ENCODE measurements around the gene VWA1. TPM values are rescaled to one million over a fixed set of nuclear protein-coding genes. Genes with fewer than 3 reads are reported as not detected.
"Not testable (repeated sequence)": the region's sequence is repeated elsewhere in the genome, so short reads cannot be mapped to it uniquely, and the experiment has no call there.

VWA1 gene
- total RNA-seq, 1 donor from 2014 or later = 8.9 TPM

DNA sequence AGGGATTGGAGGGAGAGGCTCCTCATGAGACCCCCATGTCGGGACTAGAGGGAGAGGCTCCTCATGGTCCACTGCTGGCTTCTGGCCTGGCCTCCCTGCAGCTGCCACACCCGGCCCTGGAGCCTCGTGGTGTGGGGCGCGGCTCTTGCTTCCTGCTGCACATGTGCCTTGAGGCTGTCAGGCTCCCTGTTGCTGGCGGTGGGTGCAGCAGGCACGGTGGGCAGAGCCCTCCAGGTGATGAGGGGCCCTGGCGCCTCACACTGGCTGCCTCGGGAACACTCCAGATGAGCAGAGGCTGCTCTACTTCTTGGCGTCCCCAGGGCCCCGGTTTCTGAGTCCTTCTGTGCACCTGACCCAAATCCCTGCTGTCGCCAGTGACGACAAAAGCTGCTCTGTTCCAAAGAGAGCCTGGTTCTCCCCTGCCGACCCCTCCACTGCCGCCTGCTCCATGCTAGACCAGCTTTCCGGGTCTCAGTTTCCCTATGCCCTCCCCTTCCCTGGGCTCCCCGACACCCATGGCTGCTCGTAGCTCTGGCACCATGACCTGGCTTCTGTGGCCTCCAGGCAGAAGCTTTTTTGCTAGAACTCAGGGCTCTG is 26.3 kb downstream of the VWA1 start:
- H3K27ac Mint-ChIP-seq (ENCODE audit: unreplicated experiment) = no peak overlapping the region

DNA sequence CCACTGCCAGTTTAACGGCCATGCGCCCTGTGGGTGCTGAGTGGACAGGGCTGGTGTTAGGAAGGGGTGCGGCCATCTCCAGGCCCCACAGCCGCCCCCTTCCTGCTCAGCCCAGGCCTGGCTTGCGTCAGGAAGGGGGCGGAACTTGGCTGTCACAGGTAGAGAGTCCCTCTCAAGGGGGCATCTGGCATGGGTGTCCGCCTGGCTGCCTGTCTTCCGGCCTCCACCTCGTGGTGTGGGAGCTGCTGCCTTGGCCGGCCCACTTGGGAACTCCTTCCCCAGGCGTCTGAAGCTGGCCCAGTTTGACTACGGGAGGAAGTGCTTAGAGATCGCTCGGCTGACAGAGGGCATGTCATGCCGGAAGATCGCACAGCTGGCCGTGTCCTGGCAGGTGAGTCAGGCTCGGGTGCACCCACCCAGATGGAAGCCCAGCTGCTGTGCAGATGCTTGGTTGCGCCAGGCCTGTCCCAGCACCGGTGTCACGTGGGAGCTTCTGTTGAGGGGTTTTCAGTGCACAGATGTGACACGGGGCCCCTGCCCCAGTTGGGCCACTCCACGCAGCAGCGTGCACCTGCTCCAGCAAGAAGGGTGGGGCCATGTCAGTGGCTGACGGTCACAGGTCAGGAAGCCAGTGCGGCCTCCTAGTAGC is 27.0 kb downstream of the VWA1 start:
- no peaks in the 10 kb centered on the region for H3K4me1 Mint-ChIP-seq
- H3K36me3 Mint-ChIP-seq (ENCODE audit: low read depth) = no peaks in the 10 kb centered on the region
- H3K27ac Mint-ChIP-seq (ENCODE audit: unreplicated experiment) = no peak overlapping the region
- no peaks in the 10 kb centered on the region for H3K27me3 Mint-ChIP-seq (ENCODE audit: low read depth)
- no peaks in the 10 kb centered on the region for H3K9me3 Mint-ChIP-seq
- TF ChIP-seq, protein P1, sequence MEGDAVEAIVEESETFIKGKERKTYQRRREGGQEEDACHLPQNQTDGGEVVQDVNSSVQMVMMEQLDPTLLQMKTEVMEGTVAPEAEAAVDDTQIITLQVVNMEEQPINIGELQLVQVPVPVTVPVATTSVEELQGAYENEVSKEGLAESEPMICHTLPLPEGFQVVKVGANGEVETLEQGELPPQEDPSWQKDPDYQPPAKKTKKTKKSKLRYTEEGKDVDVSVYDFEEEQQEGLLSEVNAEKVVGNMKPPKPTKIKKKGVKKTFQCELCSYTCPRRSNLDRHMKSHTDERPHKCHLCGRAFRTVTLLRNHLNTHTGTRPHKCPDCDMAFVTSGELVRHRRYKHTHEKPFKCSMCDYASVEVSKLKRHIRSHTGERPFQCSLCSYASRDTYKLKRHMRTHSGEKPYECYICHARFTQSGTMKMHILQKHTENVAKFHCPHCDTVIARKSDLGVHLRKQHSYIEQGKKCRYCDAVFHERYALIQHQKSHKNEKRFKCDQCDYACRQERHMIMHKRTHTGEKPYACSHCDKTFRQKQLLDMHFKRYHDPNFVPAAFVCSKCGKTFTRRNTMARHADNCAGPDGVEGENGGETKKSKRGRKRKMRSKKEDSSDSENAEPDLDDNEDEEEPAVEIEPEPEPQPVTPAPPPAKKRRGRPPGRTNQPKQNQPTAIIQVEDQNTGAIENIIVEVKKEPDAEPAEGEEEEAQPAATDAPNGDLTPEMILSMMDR (conservative IDR thresholded peaks at IDR 0.05) = no peak
- H3K4me3 Mint-ChIP-seq = no peak overlapping the region
- no peak for DNase-seq (ENCODE audit: low read depth, low spot score)

More for the DNA sequence above, 26.3 kb downstream of the VWA1 start:
- no peak overlapping the region for H3K4me3 Mint-ChIP-seq
- no peaks in the 10 kb centered on the region for H3K9me3 Mint-ChIP-seq
- H3K4me1 Mint-ChIP-seq = no peaks in the 10 kb centered on the region
- TF ChIP-seq, protein P1 (conservative IDR thresholded peaks at IDR 0.05) = no peak
- no peaks in the 10 kb centered on the region for H3K36me3 Mint-ChIP-seq (ENCODE audit: low read depth)
- DNase-seq (ENCODE audit: low read depth, low spot score) = no peak
- no peaks in the 10 kb centered on the region for H3K27me3 Mint-ChIP-seq (ENCODE audit: low read depth)

DNA sequence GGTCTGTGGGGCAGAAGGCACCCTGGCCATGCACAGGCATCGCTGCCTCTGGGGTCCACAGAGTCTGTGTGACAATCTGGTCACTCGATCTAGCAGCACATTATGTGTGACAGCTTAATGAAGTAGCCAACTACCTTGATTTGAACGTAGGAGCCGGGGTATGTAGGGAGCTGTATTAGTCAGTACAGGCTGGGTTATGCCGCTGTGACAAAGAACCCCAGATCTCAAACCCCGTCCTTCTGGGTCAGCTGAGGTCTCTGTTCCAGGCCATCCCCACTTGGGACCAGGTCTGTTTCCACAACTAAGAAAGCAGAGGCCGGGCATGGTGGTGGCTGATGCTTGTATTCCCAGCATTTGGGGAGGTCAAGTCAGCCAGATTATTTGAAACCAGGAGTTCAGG is 27.8 kb downstream of the VWA1 start:
- Mint-ChIP-seq H3K36me3 (ENCODE audit: low read depth) (no peaks in the 10 kb centered on the region), H3K4me3 (no peak overlapping the region), H3K27me3 (ENCODE audit: low read depth) (no peaks in the 10 kb centered on the region), H3K4me1 (no peaks in the 10 kb centered on the region), H3K27ac (ENCODE audit: unreplicated experiment) (no peak overlapping the region), H3K9me3 (no peaks in the 10 kb centered on the region)
- no peak for DNase-seq (ENCODE audit: low read depth, low spot score)
- TF ChIP-seq, protein P1 (conservative IDR thresholded peaks at IDR 0.05) = no peak

DNA sequence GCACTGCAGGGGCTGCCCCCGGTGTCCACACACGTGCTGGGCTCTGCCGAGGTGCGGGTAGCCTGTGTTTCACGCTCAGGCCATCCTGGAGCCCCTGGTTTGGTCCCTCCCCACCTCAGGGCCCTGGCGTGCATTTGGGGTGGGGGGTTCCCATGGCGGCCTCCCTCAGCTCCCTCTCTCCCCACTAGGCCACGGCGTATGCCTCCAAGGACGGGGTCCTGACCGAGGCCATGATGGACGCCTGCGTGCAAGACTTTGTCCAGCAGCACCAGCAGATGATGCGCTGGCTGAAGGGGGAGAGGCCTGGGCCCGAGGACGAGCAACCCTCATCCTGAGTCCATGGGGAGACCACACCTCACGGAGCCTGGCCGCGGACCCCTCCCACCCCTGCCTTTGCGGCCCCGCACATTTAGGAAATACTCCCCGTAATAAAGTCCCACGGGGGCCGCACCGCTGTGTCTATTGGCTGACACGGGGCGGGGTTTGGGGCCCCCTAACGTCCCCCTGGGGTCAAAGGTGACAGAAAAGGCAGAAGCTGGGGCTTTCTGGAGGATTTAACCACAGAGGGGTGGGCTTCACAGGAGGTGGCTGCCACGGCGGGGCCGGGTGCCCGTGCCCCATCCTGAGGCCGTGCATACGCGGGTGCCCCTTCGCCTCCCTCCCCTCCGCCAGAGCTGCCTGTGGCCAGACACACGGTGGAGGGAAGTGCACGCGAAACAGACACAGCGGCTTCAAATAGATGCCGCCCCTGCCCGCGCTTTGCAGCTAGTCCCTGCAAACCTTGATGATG is 32.9 kb downstream of the VWA1 start:
- H3K9me3 Mint-ChIP-seq = not testable (repeated sequence)

DNA sequence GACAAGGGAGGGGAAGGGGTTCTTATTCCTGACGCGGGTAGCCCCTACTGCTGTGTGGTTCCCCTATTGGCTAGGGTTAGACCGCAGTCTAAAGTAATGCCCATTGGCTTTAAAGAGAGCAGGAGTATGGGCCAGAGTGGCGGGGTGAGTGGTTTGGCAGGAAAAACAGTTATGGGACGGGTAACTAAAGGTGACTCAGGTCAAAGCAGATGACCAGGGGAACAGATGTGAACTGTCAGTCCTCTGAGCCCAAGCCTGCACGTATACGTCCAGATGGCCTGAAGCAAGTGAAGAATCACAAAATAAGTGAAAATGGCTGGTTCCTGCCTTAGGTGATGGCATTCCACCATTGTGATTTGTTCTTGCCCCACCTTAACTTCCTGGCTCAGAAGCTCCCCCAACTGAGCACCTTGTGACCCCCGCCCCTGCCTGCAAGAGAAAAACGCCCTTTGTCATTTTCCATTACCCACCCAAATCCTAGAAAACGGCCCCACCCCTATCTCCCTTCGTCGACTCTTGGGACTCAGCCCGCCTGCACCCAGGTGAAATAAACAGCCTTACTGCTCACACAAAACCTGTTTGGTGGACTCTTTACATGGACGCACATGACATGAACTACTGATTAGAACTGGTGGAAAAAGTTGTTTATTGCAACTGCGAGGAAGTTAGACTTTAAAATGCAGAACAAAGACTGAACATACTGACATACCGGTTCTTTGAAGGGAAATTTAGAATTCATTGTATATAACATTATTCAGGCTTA is 35.3 kb downstream of the VWA1 start:
- TF ChIP-seq, protein P1 (conservative IDR thresholded peaks at IDR 0.05) = no peak
- Mint-ChIP-seq H3K4me1 (peaks cover 23% of the 10 kb centered on the region), H3K27ac (ENCODE audit: unreplicated experiment) (no peak overlapping the region), H3K9me3 (no peaks in the 10 kb centered on the region), H3K36me3 (ENCODE audit: low read depth) (no peaks in the 10 kb centered on the region), H3K27me3 (ENCODE audit: low read depth) (no peaks in the 10 kb centered on the region), H3K4me3 (peak overlapping the region; percentile 93)
- no peak for DNase-seq (ENCODE audit: low read depth, low spot score)

More for the DNA sequence above, 32.9 kb downstream of the VWA1 start:
- not testable (repeated sequence) for H3K4me3 Mint-ChIP-seq; DNase-seq (ENCODE audit: low read depth, low spot score); H3K27me3 Mint-ChIP-seq (ENCODE audit: low read depth); H3K27ac Mint-ChIP-seq (ENCODE audit: unreplicated experiment); H3K36me3 Mint-ChIP-seq (ENCODE audit: low read depth)
- peaks cover 23% of the 10 kb centered on the region for H3K4me1 Mint-ChIP-seq

All from neural crest cell (in vitro differentiated cells).